Mesenchymal stem cell (in vitro differentiated cells and primary cell): ENCODE results near the gene GMCL2.
A peak's percentile ranks its signal among the peaks of the same experiment; 100 is the strongest.

Experiments used
- DNase-seq: peaks from one replicate; pipeline ENCODE4 v3.0.0-alpha.2; 2013
- H2AFZ ChIP-seq: one replicate; pipeline ENCODE4 v1.6.1; 2013; ENCODE audit warnings: low read depth, mild to moderate bottlenecking, control low read depth, inconsistent platforms, low read length, moderate library complexity
- H2AK5ac ChIP-seq: 2 replicates; pipeline ENCODE4 v1.6.1; 2013; ENCODE audit warnings: low read length, moderate library complexity, mild to moderate bottlenecking, inconsistent platforms; ENCODE audit not compliant: severe bottlenecking
- H2BK120ac ChIP-seq: one replicate; pipeline ENCODE4 v1.6.1; 2013; ENCODE audit warnings: low read depth, mild to moderate bottlenecking, inconsistent platforms, low read length, moderate library complexity
- H2BK12ac ChIP-seq, 2 experiments: one replicate each; pipeline ENCODE4 v1.6.1; 2013; ENCODE audit warnings: inconsistent platforms in 2 of 2, low read length in 2 of 2, mild to moderate bottlenecking in 2 of 2, moderate library complexity in 2 of 2, control low read depth in 1 of 2
- H2BK15ac ChIP-seq: one replicate; pipeline ENCODE4 v1.6.1; 2013; ENCODE audit warnings: mild to moderate bottlenecking, low read depth, inconsistent platforms; ENCODE audit not compliant: poor library complexity, severe bottlenecking
- H2BK5ac ChIP-seq: 2 replicates; pipeline ENCODE4 v1.6.1; 2013; ENCODE audit warnings: low read depth, mild to moderate bottlenecking, low read length, control low read depth, inconsistent platforms; ENCODE audit not compliant: poor library complexity, severe bottlenecking
- H3K14ac ChIP-seq, 2 experiments: one replicate each; pipeline ENCODE4 v1.6.1; 2013; ENCODE audit warnings: inconsistent platforms in 2 of 2, low read length in 2 of 2, control low read depth in 1 of 2, mild to moderate bottlenecking in 1 of 2, moderate library complexity in 1 of 2
- H3K18ac ChIP-seq, 2 experiments: one replicate each; pipeline ENCODE4 v1.6.1; 2013; ENCODE audit warnings: inconsistent platforms in 2 of 2, low read length in 2 of 2, control low read depth in 1 of 2, low read depth in 1 of 2, mild to moderate bottlenecking in 1 of 2
- H3K23ac ChIP-seq, 2 experiments: one replicate each; pipeline ENCODE4 v1.6.1; 2013; ENCODE audit warnings: inconsistent platforms in 2 of 2, low read length in 2 of 2, mild to moderate bottlenecking in 2 of 2, moderate library complexity in 2 of 2, control low read depth in 1 of 2
- H3K27ac ChIP-seq: 2 replicates; pipeline ENCODE4 v1.5.1; 2013; ENCODE audit warnings: mild to moderate bottlenecking, moderate library complexity, low read length, control low read depth, inconsistent platforms; ENCODE audit not compliant: poor library complexity, severe bottlenecking
- H3K27me3 ChIP-seq, 2 experiments: 2 replicates each; pipeline versions ENCODE4 v1.6.1 to v1.7.0; 2013; ENCODE audit warnings: low read length in 2 of 2, mild to moderate bottlenecking in 2 of 2, moderate library complexity in 2 of 2, control low read depth in 1 of 2, inconsistent platforms in 1 of 2; ENCODE audit not compliant: control insufficient read depth in 1 of 2, insufficient read depth in 1 of 2
- H3K36me3 ChIP-seq, 2 experiments: 2 replicates each; pipeline versions ENCODE4 v1.6.1 to v1.7.0; 2013; ENCODE audit warnings: low read length in 2 of 2, control low read depth in 1 of 2, inconsistent platforms in 1 of 2, low read depth in 1 of 2, mild to moderate bottlenecking in 1 of 2; ENCODE audit not compliant: insufficient read depth in 2 of 2, control insufficient read depth in 1 of 2
- H3K4ac ChIP-seq, 2 experiments: one replicate each; pipeline ENCODE4 v1.6.1; 2013; ENCODE audit warnings: inconsistent platforms in 2 of 2, low read length in 2 of 2, mild to moderate bottlenecking in 2 of 2, moderate library complexity in 2 of 2, control low read depth in 1 of 2, low read depth in 1 of 2
- H3K4me1 ChIP-seq: 2 replicates; pipeline ENCODE4 v1.6.1; 2013; ENCODE audit warnings: low read depth, low read length, control low read depth; ENCODE audit not compliant: control insufficient read depth, insufficient read depth
- H3K4me2 ChIP-seq: 2 replicates; pipeline ENCODE4 v1.6.1; 2013; ENCODE audit warnings: low read length, mild to moderate bottlenecking, inconsistent platforms; ENCODE audit not compliant: poor library complexity, severe bottlenecking
- H3K4me3 ChIP-seq, 2 experiments: 2 replicates each; pipeline versions ENCODE4 v1.5.1 to v1.7.0; 2013; ENCODE audit warnings: low read length in 2 of 2, mild to moderate bottlenecking in 2 of 2, control low read depth in 1 of 2, low read depth in 1 of 2; ENCODE audit not compliant: insufficient read depth in 1 of 2
- H3K79me1 ChIP-seq: replicated peaks from 2 replicates; pipeline ENCODE4 v1.6.1; 2013; ENCODE audit warnings: mild to moderate bottlenecking, control low read depth, low read length, inconsistent platforms; ENCODE audit not compliant: poor library complexity, severe bottlenecking
- H3K9ac ChIP-seq: 2 replicates; pipeline ENCODE4 v1.7.0; 2013; ENCODE audit warnings: mild to moderate bottlenecking, low read length, moderate library complexity
- H3K9me3 ChIP-seq: 2 replicates; pipeline ENCODE4 v1.7.0; 2013; ENCODE audit warnings: mild to moderate bottlenecking, low read length; ENCODE audit not compliant: control insufficient read depth
- H4K8ac ChIP-seq: one replicate; pipeline ENCODE4 v1.6.1; 2013; ENCODE audit warnings: inconsistent platforms, mild to moderate bottlenecking, low read length, moderate library complexity
- H4K91ac ChIP-seq: one replicate; pipeline ENCODE4 v1.6.1; 2013; ENCODE audit warnings: mild to moderate bottlenecking, low read length, inconsistent platforms
- WGBS: methylation state at CpG from one replicate; pipeline ENCODE4 v1.1.7; 2013; ENCODE audit warnings: mixed read lengths; 5-methylcytosine and 5-hydroxymethylcytosine counted together

GMCL2 gene

GRCh38 chr5:178209334-178210072 is 22.3 kb upstream of the GMCL2 start:
- Histone ChIP-seq H3K36me3 (peaks cover 77 to 90% of the 10 kb centered on the region in 2 experiments), H4K8ac (no peak overlapping the region), H3K14ac (no peak overlapping the region), H3K18ac (no peak overlapping the region), H3K23ac (peak overlapping the region in 1 of 2 experiments; percentile 63), H3K4me2 (no peak overlapping the region), H3K4me1 (peaks cover 16% of the 10 kb centered on the region), H3K79me1 (peaks cover 23% of the 10 kb centered on the region), H3K27ac (no peak overlapping the region), H2BK12ac (no peak overlapping the region), H3K9ac (no peak overlapping the region), H2BK5ac (no peak overlapping the region), H4K91ac (no peak overlapping the region), H3K4ac (no peak overlapping the region), H3K27me3 (no peaks in the 10 kb centered on the region), H3K9me3 (no peaks in the 10 kb centered on the region), H2BK15ac (no peak overlapping the region), H2AK5ac (no peak overlapping the region), H2AFZ (no peak overlapping the region), H3K4me3 (no peak overlapping the region), H2BK120ac (no peak overlapping the region)
- DNase-seq, result no peak
- 98% methylated on average over 8 of the region's 8 CpGs for whole genome bisulfite sequencing

- Histone ChIP-seq H2AK5ac (no peak overlapping the region), H4K8ac (no peak overlapping the region), H3K4me2 (no peak overlapping the region), H2BK15ac (no peak overlapping the region), H3K4me3 (no peak overlapping the region), H2BK12ac (no peak overlapping the region), H3K9ac (no peak overlapping the region), H3K27ac (no peak overlapping the region), H3K18ac (no peak overlapping the region), H3K4me1 (peaks cover 18% of the 10 kb centered on the region), H3K27me3 (no peaks in the 10 kb centered on the region), H3K4ac (no peak overlapping the region), H2AFZ (no peak overlapping the region), H3K9me3 (no peaks in the 10 kb centered on the region), H3K79me1 (peaks cover 24% of the 10 kb centered on the region), H3K23ac (no peak overlapping the region), H3K14ac (no peak overlapping the region), H2BK120ac (no peak overlapping the region), H3K36me3 (peaks cover 68 to 82% of the 10 kb centered on the region in 2 experiments), H2BK5ac (no peak overlapping the region), H4K91ac (no peak overlapping the region)
- peak; percentile 43 for DNase-seq
- 98% methylated on average over 3 of the region's 5 CpGs for WGBS
Observed at GRCh38 chr5:178208540-178209227, 21.5 kb upstream of the GMCL2 start.

- WGBS, result 100% methylated on average over 1 of the region's 1 CpG
- Histone ChIP-seq H3K14ac (no peak overlapping the region), H3K4me1 (peaks cover 16% of the 10 kb centered on the region), H2BK12ac (no peak overlapping the region), H4K91ac (no peak overlapping the region), H3K9ac (peak overlapping the region; percentile 27), H3K27me3 (no peaks in the 10 kb centered on the region), H3K27ac (no peak overlapping the region), H4K8ac (no peak overlapping the region), H3K4me2 (no peak overlapping the region), H2BK120ac (no peak overlapping the region), H3K4me3 (no peak overlapping the region), H3K36me3 (peaks cover 62 to 74% of the 10 kb centered on the region in 2 experiments), H3K18ac (no peak overlapping the region), H3K79me1 (peaks cover 21% of the 10 kb centered on the region), H2AK5ac (no peak overlapping the region), H2AFZ (no peak overlapping the region), H3K9me3 (no peaks in the 10 kb centered on the region), H3K23ac (peak overlapping the region in 1 of 2 experiments; percentile 8), H2BK5ac (no peak overlapping the region), H2BK15ac (no peak overlapping the region), H3K4ac (no peak overlapping the region)
- DNase-seq, result no peak
Observed at GRCh38 chr5:178207917-178208280, 20.7 kb upstream of the GMCL2 start.

GRCh38 chr5:178207183-178207916 is 20.2 kb upstream of the GMCL2 start:
- peak overlapping the region; percentile 96 for H3K9ac ChIP-seq
- H3K79me1 ChIP-seq, result peaks cover 16% of the 10 kb centered on the region
- peaks cover 56 to 68% of the 10 kb centered on the region in 2 experiments for H3K36me3 ChIP-seq
- no peak overlapping the region for H3K4ac ChIP-seq
- no peak for DNase-seq
- H3K18ac ChIP-seq, result no peak overlapping the region
- no peak overlapping the region for H2BK15ac ChIP-seq
- no peak overlapping the region for H3K27ac ChIP-seq
- no peak overlapping the region for H2BK12ac ChIP-seq
- no peak overlapping the region for H3K14ac ChIP-seq
- H3K27me3 ChIP-seq, result no peaks in the 10 kb centered on the region
- WGBS, result 94% methylated on average over 5 of the region's 5 CpGs
- no peak overlapping the region for H2AFZ ChIP-seq
- H3K9me3 ChIP-seq, result no peaks in the 10 kb centered on the region
- no peak overlapping the region for H3K4me2 ChIP-seq
- H3K4me1 ChIP-seq, result peaks cover 16% of the 10 kb centered on the region
- H3K23ac ChIP-seq, result peak overlapping the region in 1 of 2 experiments; percentile 8
- H2BK120ac ChIP-seq, result no peak overlapping the region
- no peak overlapping the region for H2BK5ac ChIP-seq
- H3K4me3 ChIP-seq, result peak overlapping the region in 1 of 2 experiments; percentile 100
- no peak overlapping the region for H4K8ac ChIP-seq
- H4K91ac ChIP-seq, result no peak overlapping the region
- no peak overlapping the region for H2AK5ac ChIP-seq
